SK-N-SH treated with all-trans-retinoic acid at 6 μM for 48 hours (cell line): ENCODE data around the gene PDGFA.

Source experiments
- ARNTL ChIP-seq: fragments of 450-650 bp; formaldehyde crosslinking; IDR thresholded peaks from 2 replicates; pipeline ENCODE4 v1.5.0; 2020; ENCODE audit warnings: low read depth, mild to moderate bottlenecking, moderate library complexity, borderline replicate concordance
- BACH2 ChIP-seq: fragments of 250-450 bp; sonication (Bioruptor Pico); IDR thresholded peaks from 2 replicates; pipeline ENCODE4 v1.9.0; 2021; ENCODE audit warnings: mild to moderate bottlenecking, borderline replicate concordance
- ESRRG ChIP-seq: fragments of 250-450 bp; sonication (Bioruptor Pico); IDR thresholded peaks from 2 replicates; pipeline ENCODE4 v1.6.1; 2021; ENCODE audit warnings: mild to moderate bottlenecking
- PPARA ChIP-seq: fragments of 250-450 bp; sonication (Bioruptor Pico); IDR thresholded peaks from 2 replicates; pipeline ENCODE4 v1.5.0; 2020; ENCODE audit warnings: mild to moderate bottlenecking, borderline replicate concordance
- SNAI2 ChIP-seq: fragments of 250-450 bp; sonication (Bioruptor Pico); IDR thresholded peaks from 2 replicates; pipeline ENCODE4 v1.5.0; 2020; ENCODE audit warnings: mild to moderate bottlenecking, moderate library complexity
- ZFP3 ChIP-seq: fragments of 250-450 bp; sonication (Bioruptor Pico); IDR thresholded peaks from 2 replicates; pipeline ENCODE4 v1.5.0; 2020; ENCODE audit warnings: mild to moderate bottlenecking, moderate library complexity
- ZFP30 ChIP-seq: fragments of 450-650 bp; formaldehyde crosslinking; IDR thresholded peaks from 2 replicates; pipeline ENCODE4 v1.5.0; 2022; ENCODE audit warnings: mild to moderate bottlenecking, moderate library complexity
- ZNF70 ChIP-seq: fragments of 450-650 bp; formaldehyde crosslinking; IDR thresholded peaks from 2 replicates; pipeline ENCODE4 v1.5.0; 2020; ENCODE audit warnings: mild to moderate bottlenecking, moderate library complexity
- ZNF8 ChIP-seq: fragments of 450-650 bp; formaldehyde crosslinking; IDR thresholded peaks from 2 replicates; pipeline ENCODE4 v1.5.0; 2020; ENCODE audit warnings: mild to moderate bottlenecking, moderate library complexity
- TF ChIP-seq, protein P1 (sequence below): fragments of 250-450 bp; sonication (Bioruptor Pico); IDR thresholded peaks from 2 replicates; pipeline ENCODE4 v1.5.1; 2020; ENCODE audit warnings: low read depth, mild to moderate bottlenecking, moderate library complexity
- TF ChIP-seq, protein P2 (sequence below): fragments of 250-450 bp; sonication (Bioruptor Pico); IDR thresholded peaks from 2 replicates; pipeline ENCODE4 v1.5.1; 2021; ENCODE audit warnings: mild to moderate bottlenecking, moderate library complexity
- TF ChIP-seq, protein P3 (sequence below): fragments of 250-450 bp; sonication (Bioruptor Pico); IDR thresholded peaks from 2 replicates; pipeline ENCODE4 v1.8.0; 2020; ENCODE audit warnings: mild to moderate bottlenecking, moderate library complexity, borderline replicate concordance

DNA sequence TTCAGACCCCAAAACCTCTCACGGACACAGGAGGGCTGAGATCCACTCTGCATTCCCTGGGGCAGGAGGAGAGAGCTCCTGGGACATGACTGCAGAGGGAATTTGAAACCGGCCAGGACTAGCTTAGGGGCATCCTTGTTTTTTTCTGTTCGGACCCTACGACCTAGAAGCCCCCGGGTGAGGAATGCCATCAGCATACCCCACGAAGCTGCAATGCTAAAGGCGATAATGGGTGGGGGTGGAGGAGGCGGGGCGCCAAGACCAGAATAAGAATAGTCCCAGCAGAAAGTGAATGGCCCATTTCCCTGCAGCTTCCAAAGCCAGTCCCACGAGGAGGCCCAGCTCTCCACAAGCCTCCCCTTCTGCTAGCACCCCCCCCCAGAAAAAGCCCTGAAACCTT, 4.0 kb downstream of the PDGFA start:
- TF ChIP-seq ARNTL (CRISPR knock-in tag): no peak
- no peak for TF ChIP-seq PPARA (CRISPR knock-in tag)
- no peak for TF ChIP-seq ZNF70
- TF ChIP-seq, protein P1, sequence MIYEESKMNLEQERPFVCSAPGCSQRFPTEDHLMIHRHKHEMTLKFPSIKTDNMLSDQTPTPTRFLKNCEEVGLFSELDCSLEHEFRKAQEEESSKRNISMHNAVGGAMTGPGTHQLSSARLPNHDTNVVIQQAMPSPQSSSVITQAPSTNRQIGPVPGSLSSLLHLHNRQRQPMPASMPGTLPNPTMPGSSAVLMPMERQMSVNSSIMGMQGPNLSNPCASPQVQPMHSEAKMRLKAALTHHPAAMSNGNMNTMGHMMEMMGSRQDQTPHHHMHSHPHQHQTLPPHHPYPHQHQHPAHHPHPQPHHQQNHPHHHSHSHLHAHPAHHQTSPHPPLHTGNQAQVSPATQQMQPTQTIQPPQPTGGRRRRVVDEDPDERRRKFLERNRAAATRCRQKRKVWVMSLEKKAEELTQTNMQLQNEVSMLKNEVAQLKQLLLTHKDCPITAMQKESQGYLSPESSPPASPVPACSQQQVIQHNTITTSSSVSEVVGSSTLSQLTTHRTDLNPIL: no peak
- TF ChIP-seq, protein P2, sequence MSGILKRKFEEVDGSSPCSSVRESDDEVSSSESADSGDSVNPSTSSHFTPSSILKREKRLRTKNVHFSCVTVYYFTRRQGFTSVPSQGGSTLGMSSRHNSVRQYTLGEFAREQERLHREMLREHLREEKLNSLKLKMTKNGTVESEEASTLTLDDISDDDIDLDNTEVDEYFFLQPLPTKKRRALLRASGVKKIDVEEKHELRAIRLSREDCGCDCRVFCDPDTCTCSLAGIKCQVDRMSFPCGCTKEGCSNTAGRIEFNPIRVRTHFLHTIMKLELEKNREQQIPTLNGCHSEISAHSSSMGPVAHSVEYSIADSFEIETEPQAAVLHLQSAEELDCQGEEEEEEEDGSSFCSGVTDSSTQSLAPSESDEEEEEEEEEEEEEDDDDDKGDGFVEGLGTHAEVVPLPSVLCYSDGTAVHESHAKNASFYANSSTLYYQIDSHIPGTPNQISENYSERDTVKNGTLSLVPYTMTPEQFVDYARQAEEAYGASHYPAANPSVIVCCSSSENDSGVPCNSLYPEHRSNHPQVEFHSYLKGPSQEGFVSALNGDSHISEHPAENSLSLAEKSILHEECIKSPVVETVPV: no peak
- TF ChIP-seq, protein P3, sequence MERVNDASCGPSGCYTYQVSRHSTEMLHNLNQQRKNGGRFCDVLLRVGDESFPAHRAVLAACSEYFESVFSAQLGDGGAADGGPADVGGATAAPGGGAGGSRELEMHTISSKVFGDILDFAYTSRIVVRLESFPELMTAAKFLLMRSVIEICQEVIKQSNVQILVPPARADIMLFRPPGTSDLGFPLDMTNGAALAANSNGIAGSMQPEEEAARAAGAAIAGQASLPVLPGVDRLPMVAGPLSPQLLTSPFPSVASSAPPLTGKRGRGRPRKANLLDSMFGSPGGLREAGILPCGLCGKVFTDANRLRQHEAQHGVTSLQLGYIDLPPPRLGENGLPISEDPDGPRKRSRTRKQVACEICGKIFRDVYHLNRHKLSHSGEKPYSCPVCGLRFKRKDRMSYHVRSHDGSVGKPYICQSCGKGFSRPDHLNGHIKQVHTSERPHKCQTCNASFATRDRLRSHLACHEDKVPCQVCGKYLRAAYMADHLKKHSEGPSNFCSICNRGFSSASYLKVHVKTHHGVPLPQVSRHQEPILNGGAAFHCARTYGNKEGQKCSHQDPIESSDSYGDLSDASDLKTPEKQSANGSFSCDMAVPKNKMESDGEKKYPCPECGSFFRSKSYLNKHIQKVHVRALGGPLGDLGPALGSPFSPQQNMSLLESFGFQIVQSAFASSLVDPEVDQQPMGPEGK (CRISPR knock-in tag): no peak
- no peak for TF ChIP-seq SNAI2 (CRISPR knock-in tag)
- no peak for TF ChIP-seq ZNF8 (CRISPR knock-in tag)
- TF ChIP-seq ZFP3 (CRISPR knock-in tag): no peak
- TF ChIP-seq ZFP30 (CRISPR knock-in tag): no peak
- TF ChIP-seq BACH2: no peak
- TF ChIP-seq ESRRG (CRISPR knock-in tag): no peak
